Coronary artery (tissue), 2 donors: ENCODE results near the gene FAM193A.
A peak's percentile ranks its signal among the peaks of the same experiment; 100 is the strongest.

Experiments
- DNase-seq: peaks from one replicate; pipeline ENCODE4 v3.0.0-alpha.2; 2017; ENCODE audit warnings: low spot score
- H3K27ac ChIP-seq, 2 donors: fragments of 200-600 bp; sonication (generic); one replicate each; pipeline ENCODE4 v1.5.1; 2016 to 2019
- H3K4me3 ChIP-seq: fragments of 200-600 bp; sonication (generic); 2 replicates; pipeline ENCODE4 v1.5.1; 2016; ENCODE audit warnings: mild to moderate bottlenecking, moderate library complexity
- CTCF ChIP-seq: fragments of 200-600 bp; sonication (generic); IDR thresholded peaks from one replicate; pipeline ENCODE4 v1.5.1; 2019; ENCODE audit warnings: antibody characterized with exemption

FAM193A gene

GRCh38 chr4:2745981-2746806, 209.7 kb downstream of the FAM193A start:
- no peak overlapping the region for H3K4me3 ChIP-seq
- DNase-seq = peak; percentile 86
- peak overlapping the region; percentile 51 to 69 for H3K27ac ChIP-seq
- TF ChIP-seq CTCF = no peak

DNA sequence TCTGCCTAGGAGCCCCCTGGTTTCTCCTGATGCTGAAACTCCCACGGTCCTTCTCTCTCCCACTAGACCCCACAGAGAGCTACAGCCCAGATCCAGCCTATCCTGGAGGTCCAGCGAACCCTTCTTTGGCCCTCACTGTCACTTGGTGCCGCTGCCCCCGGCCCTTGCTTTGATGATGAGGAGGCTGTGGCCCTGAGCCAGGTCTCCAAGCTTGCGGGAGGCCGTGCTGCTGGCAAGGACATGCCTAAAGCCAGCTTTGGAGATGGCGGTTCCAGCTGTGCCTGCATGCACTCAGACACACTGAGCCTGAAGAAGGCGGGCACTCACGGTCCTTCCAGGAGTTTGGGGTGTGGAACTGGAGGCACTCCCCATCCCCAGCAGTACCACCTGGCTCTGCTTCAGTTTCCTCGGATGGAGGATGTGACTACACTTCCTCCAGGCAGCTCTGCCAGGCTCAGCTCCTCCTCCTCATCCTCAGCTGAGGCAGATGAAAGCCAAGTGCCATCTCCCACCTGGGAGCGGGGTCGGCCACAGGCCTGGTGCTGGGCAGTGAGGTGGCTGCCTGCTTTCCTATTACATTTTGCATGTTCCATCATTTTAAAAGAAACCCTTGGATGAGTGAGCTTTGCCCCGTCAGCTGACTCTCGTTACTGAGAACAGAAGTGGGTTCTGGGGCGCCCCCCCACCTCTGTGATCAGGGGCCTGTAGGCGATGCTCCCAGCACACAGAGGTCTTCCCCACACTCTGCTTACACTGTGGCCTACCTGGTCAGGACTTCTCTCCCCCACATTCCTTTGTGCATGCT, 210.6 kb downstream of the FAM193A start:
- no peak for DNase-seq
- Histone ChIP-seq H3K27ac (peak overlapping the region; percentile 51 to 69), H3K4me3 (no peak overlapping the region)
- TF ChIP-seq CTCF = no peak

- Histone ChIP-seq H3K27ac (no peak overlapping the region), H3K4me3 (no peak overlapping the region)
- no peak for TF ChIP-seq CTCF
- no peak for DNase-seq
Observed at GRCh38 chr4:2750719-2751605, 214.5 kb downstream of the FAM193A start.

GRCh38 chr4:2753436-2753835, 217.0 kb downstream of the FAM193A start:
- no peak overlapping the region for H3K27ac ChIP-seq
- no peak for DNase-seq
- TF ChIP-seq CTCF = no peak
- no peak overlapping the region for H3K4me3 ChIP-seq

- H3K4me3 ChIP-seq = peak overlapping the region; percentile 99
- no peak for DNase-seq
- peak overlapping the region; percentile 65 to 92 for H3K27ac ChIP-seq
- TF ChIP-seq CTCF = no peak
Observed at GRCh38 chr4:2754848-2755819, 218.7 kb downstream of the FAM193A start.
